ENCODE data around the gene CHRNB2. TPM values are rescaled to one million over a fixed set of nuclear protein-coding genes. Genes with fewer than 3 reads are reported as not detected.

The CHRNB2 gene
- polyA plus RNA-seq, 1 donor (not counting 4 experiments of a cell fraction or from before 2014, with no cell fraction given): 0.09 TPM

- no peak overlapping the region for H3K9ac ChIP-seq (ENCODE audit: control insufficient read depth, extremely low read depth, insufficient read depth, low read length)
- FAIRE-seq (no peak), DNase-seq (ENCODE audit: low read depth, low spot score) (no peak)
- peaks cover 13% of the 10 kb centered on the region for H4K20me1 ChIP-seq (ENCODE audit: control insufficient read depth, extremely low read depth, insufficient read depth, low read length)
- H3K27ac ChIP-seq (ENCODE audit: control insufficient read depth, insufficient read depth, low read length): no peak overlapping the region
- TF ChIP-seq EZH2 (IDR thresholded peaks at IDR 0.05; ENCODE audit: low read length): no peak
- H3K9me3 ChIP-seq (ENCODE audit: control insufficient read depth, low read depth, low read length): no peaks in the 10 kb centered on the region
- no peaks in the 10 kb centered on the region for H3K27me3 ChIP-seq (ENCODE audit: control insufficient read depth, extremely low read depth, insufficient read depth, low read length)
- dilution Hi-C loops (cut with MboI; ENCODE audit: extremely low pct_ligation_motif_present, low sequenced_read_pairs): no loop called here
- no peak overlapping the region for H2AFZ ChIP-seq (ENCODE audit: control insufficient read depth, low read length)
- H3K36me3 ChIP-seq (ENCODE audit: control insufficient read depth in 2 of 2, extremely low read depth in 1 of 2, insufficient read depth in 2 of 2, low read length in 2 of 2): peaks cover 45 to 47% of the 10 kb centered on the region in 2 experiments
- H3K4me1 ChIP-seq (ENCODE audit: control insufficient read depth, extremely low read depth, insufficient read depth, low read length): no peaks in the 10 kb centered on the region
- no peak overlapping the region for H3K4me2 ChIP-seq (ENCODE audit: control insufficient read depth, extremely low read depth, insufficient read depth, low read depth, low read length)
- peaks cover 64% of the 10 kb centered on the region for H3K79me2 ChIP-seq (ENCODE audit: control insufficient read depth, insufficient read depth, low read length)
- H3K4me3 ChIP-seq (ENCODE audit: control insufficient read depth in 2 of 3, extremely low read depth in 1 of 3, insufficient read depth in 2 of 3, low read depth in 1 of 3, low read length in 3 of 3): no peak overlapping the region
- no peaks in the 10 kb centered on the region for H3K9me1 ChIP-seq (ENCODE audit: control insufficient read depth, extremely low read depth, insufficient read depth, low read length)
Measured at GRCh38 chr1:154599658-154600057, 32.1 kb downstream of the CHRNB2 start.

- H2AFZ ChIP-seq (ENCODE audit: control insufficient read depth, low read length): no peak overlapping the region
- peaks cover 87% of the 10 kb centered on the region for H3K79me2 ChIP-seq (ENCODE audit: control insufficient read depth, insufficient read depth, low read length)
- dilution Hi-C loops (cut with MboI; ENCODE audit: extremely low pct_ligation_motif_present, low sequenced_read_pairs): no loop called here
- peaks cover 9% of the 10 kb centered on the region for H3K4me1 ChIP-seq (ENCODE audit: control insufficient read depth, extremely low read depth, insufficient read depth, low read length)
- DNase-seq (ENCODE audit: low read depth, low spot score) (no peak), FAIRE-seq (no peak)
- H3K9me1 ChIP-seq (ENCODE audit: control insufficient read depth, extremely low read depth, insufficient read depth, low read length): no peaks in the 10 kb centered on the region
- H3K4me2 ChIP-seq (ENCODE audit: control insufficient read depth, extremely low read depth, insufficient read depth, low read depth, low read length): no peak overlapping the region
- no peak overlapping the region for H3K4me3 ChIP-seq (ENCODE audit: control insufficient read depth in 2 of 3, extremely low read depth in 1 of 3, insufficient read depth in 2 of 3, low read depth in 1 of 3, low read length in 3 of 3)
- peaks cover 22 to 36% of the 10 kb centered on the region in 2 experiments for H3K36me3 ChIP-seq (ENCODE audit: control insufficient read depth in 2 of 2, extremely low read depth in 1 of 2, insufficient read depth in 2 of 2, low read length in 2 of 2)
- H4K20me1 ChIP-seq (ENCODE audit: control insufficient read depth, extremely low read depth, insufficient read depth, low read length): peaks cover 9% of the 10 kb centered on the region
- H3K27ac ChIP-seq (ENCODE audit: control insufficient read depth, insufficient read depth, low read length): no peak overlapping the region
- H3K9ac ChIP-seq (ENCODE audit: control insufficient read depth, extremely low read depth, insufficient read depth, low read length): no peak overlapping the region
- H3K27me3 ChIP-seq (ENCODE audit: control insufficient read depth, extremely low read depth, insufficient read depth, low read length): no peaks in the 10 kb centered on the region
- no peak for TF ChIP-seq CTCF (optimal IDR thresholded peaks at IDR 0.05 in 1 of 3, IDR thresholded peaks at IDR 0.05 in 1 of 3, conservative IDR thresholded peaks at IDR 0.05 in 1 of 3; ENCODE audit: extremely low read depth in 1 of 3, insufficient read depth in 2 of 3, low read length in 3 of 3)
- TF ChIP-seq EZH2 (IDR thresholded peaks at IDR 0.05; ENCODE audit: low read length): no peak
- no peaks in the 10 kb centered on the region for H3K9me3 ChIP-seq (ENCODE audit: control insufficient read depth, low read depth, low read length)
Measured at GRCh38 chr1:154603317-154603716, 35.7 kb downstream of the CHRNB2 start.

GRCh38 chr1:154605534-154605933 lies 38.0 kb downstream of the CHRNB2 start:
- H4K20me1 ChIP-seq (ENCODE audit: control insufficient read depth, extremely low read depth, insufficient read depth, low read length): peaks cover 9% of the 10 kb centered on the region
- no peak overlapping the region for H2AFZ ChIP-seq (ENCODE audit: control insufficient read depth, low read length)
- no peaks in the 10 kb centered on the region for H3K27me3 ChIP-seq (ENCODE audit: control insufficient read depth, extremely low read depth, insufficient read depth, low read length)
- H3K79me2 ChIP-seq (ENCODE audit: control insufficient read depth, insufficient read depth, low read length): peaks cover 93% of the 10 kb centered on the region
- peaks cover 22% of the 10 kb centered on the region for H3K4me1 ChIP-seq (ENCODE audit: control insufficient read depth, extremely low read depth, insufficient read depth, low read length)
- H3K4me2 ChIP-seq (ENCODE audit: control insufficient read depth, extremely low read depth, insufficient read depth, low read depth, low read length): no peak overlapping the region
- H3K36me3 ChIP-seq (ENCODE audit: control insufficient read depth in 2 of 2, extremely low read depth in 1 of 2, insufficient read depth in 2 of 2, low read length in 2 of 2): peaks cover 17 to 25% of the 10 kb centered on the region in 2 experiments
- no peaks in the 10 kb centered on the region for H3K9me1 ChIP-seq (ENCODE audit: control insufficient read depth, extremely low read depth, insufficient read depth, low read length)
- DNase-seq (ENCODE audit: low read depth, low spot score): no peak
- no peak for TF ChIP-seq CTCF (optimal IDR thresholded peaks at IDR 0.05 in 1 of 3, IDR thresholded peaks at IDR 0.05 in 1 of 3, conservative IDR thresholded peaks at IDR 0.05 in 1 of 3; ENCODE audit: extremely low read depth in 1 of 3, insufficient read depth in 2 of 3, low read length in 3 of 3)
- no peak for TF ChIP-seq EZH2 (IDR thresholded peaks at IDR 0.05; ENCODE audit: low read length)
- dilution Hi-C loops (cut with MboI; ENCODE audit: extremely low pct_ligation_motif_present, low sequenced_read_pairs): no loop called here
- FAIRE-seq: no peak
- no peaks in the 10 kb centered on the region for H3K9me3 ChIP-seq (ENCODE audit: control insufficient read depth, low read depth, low read length)
- H3K9ac ChIP-seq (ENCODE audit: control insufficient read depth, extremely low read depth, insufficient read depth, low read length): no peak overlapping the region
- no peak overlapping the region for H3K4me3 ChIP-seq (ENCODE audit: control insufficient read depth in 2 of 3, extremely low read depth in 1 of 3, insufficient read depth in 2 of 3, low read depth in 1 of 3, low read length in 3 of 3)
- no peak overlapping the region for H3K27ac ChIP-seq (ENCODE audit: control insufficient read depth, insufficient read depth, low read length)
